ENCODE measurements around the gene DNAJB8. TPM values are rescaled to one million over a fixed set of nuclear protein-coding genes. Genes with fewer than 3 reads are reported as not detected.

DNAJB8 gene
- polyA plus RNA-seq, 2 of the 4 experiments (the other 2 are of a cell fraction) = not detected

GRCh38 chr3:128419311-128419710, 47.4 kb downstream of the DNAJB8 start:
- CTCF ChIA-PET = no interaction called here
- H3K4me2 ChIP-seq = no peak overlapping the region
- no peak overlapping the region for H3K4me3 ChIP-seq
- no peak for FAIRE-seq
- no peaks in the 10 kb centered on the region for H3K9me3 ChIP-seq
- H3K27ac ChIP-seq = no peak overlapping the region
- 97% methylated on average over 4 of the region's 4 CpGs for WGBS (ENCODE audit: missing lambda C conversion rate)
- POLR2A ChIA-PET = no interaction called here
- TF ChIP-seq HOXB13 (CRISPR knock-in tag; IDR thresholded peaks at IDR 0.05; ENCODE audit: low read depth) (no peak), CHD2 (IDR thresholded peaks at IDR 0.05; ENCODE audit: low read length, partially characterized antibody) (no peak), NR3C1 (IDR thresholded peaks at IDR 0.05) (no peak), HES2 (IDR thresholded peaks at IDR 0.05) (no peak), CHD4 (IDR thresholded peaks at IDR 0.05; ENCODE audit: borderline replicate concordance) (no peak), GATA3 (IDR thresholded peaks at IDR 0.05; ENCODE audit: borderline replicate concordance) (no peak), EHMT2 (IDR thresholded peaks at IDR 0.05; ENCODE audit: low read depth) (no peak)
- ATAC-seq = no peak
- H3K4me1 ChIP-seq = peaks cover 25% of the 10 kb centered on the region
- no peak for DNase-seq (ENCODE audit: low read depth in 1 of 2, low spot score in 1 of 2)

- ChIA-PET POLR2A (no interaction called here), CTCF (no interaction called here)
Observed at GRCh38 chr3:128418900-128419299, 47.8 kb downstream of the DNAJB8 start.

GRCh38 chr3:128416578-128417211, 50.0 kb downstream of the DNAJB8 start:
- peak overlapping the region; percentile 68 to 86 for H3K27ac ChIP-seq
- DNase-seq (ENCODE audit: low read depth in 1 of 2, low spot score in 1 of 2) (peak; percentile 72 to 91), ATAC-seq (peak; percentile 91 to 92), FAIRE-seq (no peak)
- POLR2A ChIA-PET = no interaction called here
- WGBS (ENCODE audit: missing lambda C conversion rate) = 18% methylated on average over 10 of the region's 12 CpGs
- TF ChIP-seq EP300 (IDR thresholded peaks at IDR 0.05) (peak in 1 of 2 experiments; percentile 62; a peak in 1 of 5 replicates), CEBPB (IDR thresholded peaks at IDR 0.05) (peak; percentile 41 to 66; a peak in 3 of 4 replicates), MAX (IDR thresholded peaks at IDR 0.05) (peak; percentile 43; the same call in 1 of the 2 replicates), JUN (IDR thresholded peaks at IDR 0.05) (peak in 1 of 2 experiments; percentile 65; a peak in 2 of 5 replicates), FOSL2 (IDR thresholded peaks at IDR 0.05) (no peak), FOSL2 (CRISPR knock-in tag; IDR thresholded peaks at IDR 0.05) (peak; percentile 46), RARB (CRISPR knock-in tag; IDR thresholded peaks at IDR 0.05) (no peak)
- H3K4me2 ChIP-seq = peak overlapping the region; percentile 66
- CTCF ChIA-PET = interaction anchor here (0.9 kb wide), 1 partner anchor 9 kb away, joined by 4 read pairs; no protein-coding TSS in a partner anchor
- no peak overlapping the region for H3K4me3 ChIP-seq
- H3K4me1 ChIP-seq = peaks cover 25% of the 10 kb centered on the region
- no peaks in the 10 kb centered on the region for H3K9me3 ChIP-seq

More at GRCh38 chr3:128418900-128419299, 47.8 kb downstream of the DNAJB8 start:
- FAIRE-seq (no peak), DNase-seq (ENCODE audit: low read depth in 1 of 2, low spot score in 1 of 2) (no peak), ATAC-seq (no peak)
- 75% methylated on average over 2 of the region's 2 CpGs for WGBS (ENCODE audit: missing lambda C conversion rate)
- Histone ChIP-seq H3K4me2 (no peak overlapping the region), H3K27ac (peak overlapping the region in 1 of 2 experiments; percentile 86; a peak in 2 of 6 replicates), H3K9me3 (no peaks in the 10 kb centered on the region), H3K4me1 (peaks cover 25% of the 10 kb centered on the region), H3K4me3 (no peak overlapping the region)
- TF ChIP-seq MYC (IDR thresholded peaks at IDR 0.05; ENCODE audit: borderline replicate concordance, low read length) (no peak), PBX3 (IDR thresholded peaks at IDR 0.05) (no peak), TFCP2L1 (CRISPR knock-in tag; IDR thresholded peaks at IDR 0.05) (no peak), HOXB5 (CRISPR knock-in tag; IDR thresholded peaks at IDR 0.05) (no peak), EHMT2 (IDR thresholded peaks at IDR 0.05; ENCODE audit: low read depth) (no peak), CBX8 (IDR thresholded peaks at IDR 0.05) (no peak)

Data from A549 (cell line).